Left lung (tissue), 10 donors: ENCODE measurements around the gene DNAAF5. TPM values are rescaled to one million over a fixed set of nuclear protein-coding genes. Genes with fewer than 3 reads are reported as not detected.

Experiments
- ATAC-seq: fragments of 200-7000 bp; cut with Tn5 transposase; one replicate; pipeline ENCODE4 v1.9.1; 2020; ENCODE audit warnings: moderate library complexity
- DNase-seq, 4 donors: peaks; one replicate each; pipeline ENCODE4 v3.0.0-alpha.2; 2013 to 2020
- H3K27ac ChIP-seq, 2 donors: fragments of 200-600 bp; sonication (generic) in 1 of 2; one replicate each; pipeline versions ENCODE4 v1.5.0 to v1.8.0; 2020 to 2021
- H3K27me3 ChIP-seq, 2 donors: fragments of 200-600 bp; sonication (generic) in 1 of 2; one replicate each; pipeline versions ENCODE4 v1.5.0 to v1.8.0; 2020 to 2021
- H3K36me3 ChIP-seq, 2 donors: fragments of 200-600 bp; sonication (generic) in 1 of 2; one replicate each; pipeline versions ENCODE4 v1.5.0 to v1.8.0; 2020 to 2021
- H3K4me1 ChIP-seq, 2 donors: fragments of 200-600 bp; one replicate each; pipeline ENCODE4 v1.8.0; 2021
- H3K4me3 ChIP-seq, 2 donors: fragments of 200-600 bp; sonication (generic) in 1 of 2; one replicate each; pipeline versions ENCODE4 v1.5.0 to v1.8.0; 2020 to 2021; ENCODE audit warnings: mild to moderate bottlenecking in 1 of 2
- H3K9me3 ChIP-seq, 2 donors: fragments of 200-600 bp; sonication (generic) in 1 of 2; one replicate each; pipeline versions ENCODE4 v1.5.0 to v1.8.0; 2020 to 2021
- intact Hi-C, 2 donors: fragments of 100-400 bp; cut with DNase I; formaldehyde crosslinking; loops; one replicate each; pipeline versions ENCODE4 v1.11.2 to v1.14.2; 2022
- polyA plus RNA-seq, 6 donors: library from polyadenylated mRNA; unstranded; fragments of 120-200 nt; gene quantifications; one replicate each; pipeline ENCODE4 v1.2.1, GENCODE V29; 2013; ENCODE audit not compliant: insufficient read length in 6 of 6
- total RNA-seq, 2 donors: library from RNA; stranded (reverse); fragmentation: NEBNext Ultra II Directional; extraction: Animal tissue kit (Norgen Biotek cat#: 25700); gene quantifications; one replicate each; pipeline ENCODE4 v1.2.1, GENCODE V29; 2021
- TF ChIP-seq, protein P1 (sequence below), 2 donors: fragments of 200-600 bp; sonication (generic) in 1 of 2; IDR thresholded peaks; one replicate each; pipeline versions ENCODE4 v1.5.0 to v1.8.0; 2021; ENCODE audit warnings: antibody characterized with exemption in 2 of 2
- donor health status: DM: no; HTN: yes; CAD: no.
- donor health status: DM: no; HTN: no; CAD: no.

DNAAF5 gene
- total and polyA plus RNA-seq, 8 donors = 19.9 to 30.6 (median 26.2) TPM

DNA sequence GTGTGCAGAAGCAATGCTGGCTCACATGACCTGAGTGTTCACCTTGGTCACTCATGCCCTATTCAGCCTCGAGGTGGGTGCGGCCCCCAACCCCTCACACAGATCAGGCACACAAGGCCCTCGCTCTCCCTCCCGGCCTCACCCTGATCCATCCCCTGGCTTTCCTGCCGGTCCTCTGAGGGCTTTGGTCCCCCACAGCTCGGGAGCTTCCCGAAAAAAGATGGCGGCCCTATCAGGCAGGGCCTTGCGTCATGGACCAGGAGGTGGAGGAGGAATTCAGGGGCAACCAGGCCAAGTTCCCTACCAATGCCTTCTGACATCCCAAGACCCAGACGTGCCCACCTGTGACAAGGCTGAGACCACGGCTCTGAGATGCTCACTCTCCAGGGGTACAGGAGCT is 43.7 kb upstream of the DNAAF5 start:
- H3K27me3 ChIP-seq = no peaks in the 10 kb centered on the region
- TF ChIP-seq, protein P1, sequence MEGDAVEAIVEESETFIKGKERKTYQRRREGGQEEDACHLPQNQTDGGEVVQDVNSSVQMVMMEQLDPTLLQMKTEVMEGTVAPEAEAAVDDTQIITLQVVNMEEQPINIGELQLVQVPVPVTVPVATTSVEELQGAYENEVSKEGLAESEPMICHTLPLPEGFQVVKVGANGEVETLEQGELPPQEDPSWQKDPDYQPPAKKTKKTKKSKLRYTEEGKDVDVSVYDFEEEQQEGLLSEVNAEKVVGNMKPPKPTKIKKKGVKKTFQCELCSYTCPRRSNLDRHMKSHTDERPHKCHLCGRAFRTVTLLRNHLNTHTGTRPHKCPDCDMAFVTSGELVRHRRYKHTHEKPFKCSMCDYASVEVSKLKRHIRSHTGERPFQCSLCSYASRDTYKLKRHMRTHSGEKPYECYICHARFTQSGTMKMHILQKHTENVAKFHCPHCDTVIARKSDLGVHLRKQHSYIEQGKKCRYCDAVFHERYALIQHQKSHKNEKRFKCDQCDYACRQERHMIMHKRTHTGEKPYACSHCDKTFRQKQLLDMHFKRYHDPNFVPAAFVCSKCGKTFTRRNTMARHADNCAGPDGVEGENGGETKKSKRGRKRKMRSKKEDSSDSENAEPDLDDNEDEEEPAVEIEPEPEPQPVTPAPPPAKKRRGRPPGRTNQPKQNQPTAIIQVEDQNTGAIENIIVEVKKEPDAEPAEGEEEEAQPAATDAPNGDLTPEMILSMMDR (IDR thresholded peaks at IDR 0.05) = no peak
- no peak for ATAC-seq
- H3K36me3 ChIP-seq = peaks cover 0 to 21% of the 10 kb centered on the region in 2 donors
- H3K4me3 ChIP-seq = no peak overlapping the region
- H3K9me3 ChIP-seq = peaks cover 0 to 45% of the 10 kb centered on the region in 2 donors
- peak in 1 of 4 donors; percentile 53 for DNase-seq
- intact Hi-C loops = no loop called here
- no peaks in the 10 kb centered on the region for H3K4me1 ChIP-seq
- no peak overlapping the region for H3K27ac ChIP-seq

DNA sequence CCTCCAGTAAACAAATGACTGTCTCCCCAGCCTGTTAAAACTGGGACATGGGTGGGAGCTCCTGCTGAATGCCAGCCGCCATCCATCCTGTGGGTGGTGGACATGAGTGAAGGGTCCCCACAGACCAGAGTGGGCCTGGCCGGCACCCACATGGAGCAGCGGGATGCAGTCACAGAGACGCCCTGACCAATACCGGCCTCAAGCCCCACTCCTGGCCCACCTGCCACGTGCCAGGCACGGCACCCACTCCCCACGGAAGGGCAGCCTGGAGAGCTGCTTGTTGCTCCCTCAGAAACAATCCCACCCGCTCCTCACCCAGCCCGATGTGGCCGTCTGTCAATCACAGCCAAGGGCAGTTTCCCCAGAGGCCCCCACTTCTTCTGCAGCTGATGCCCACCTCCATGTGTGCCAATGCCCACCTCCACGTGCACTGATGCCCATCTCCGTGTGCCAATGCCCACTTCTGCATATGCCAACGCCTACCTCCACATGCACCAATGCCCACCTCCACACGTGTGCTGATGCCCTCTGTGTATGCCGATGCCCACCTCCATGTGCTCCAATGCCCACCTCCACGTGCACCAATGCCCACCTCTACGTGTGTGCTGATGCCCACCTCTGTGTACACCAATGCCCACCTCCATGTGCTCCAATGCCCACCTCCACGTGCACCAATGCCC is 42.8 kb upstream of the DNAAF5 start:
- Histone ChIP-seq H3K4me1 (no peaks in the 10 kb centered on the region), H3K36me3 (peaks cover 0 to 17% of the 10 kb centered on the region in 2 donors), H3K27ac (no peak overlapping the region), H3K9me3 (peaks cover 0 to 54% of the 10 kb centered on the region in 2 donors), H3K4me3 (no peak overlapping the region), H3K27me3 (no peaks in the 10 kb centered on the region)
- ATAC-seq (no peak), DNase-seq (peak in 1 of 4 donors; percentile 47)
- TF ChIP-seq, protein P1 (IDR thresholded peaks at IDR 0.05) = no peak
- intact Hi-C loops = no loop called here

DNA sequence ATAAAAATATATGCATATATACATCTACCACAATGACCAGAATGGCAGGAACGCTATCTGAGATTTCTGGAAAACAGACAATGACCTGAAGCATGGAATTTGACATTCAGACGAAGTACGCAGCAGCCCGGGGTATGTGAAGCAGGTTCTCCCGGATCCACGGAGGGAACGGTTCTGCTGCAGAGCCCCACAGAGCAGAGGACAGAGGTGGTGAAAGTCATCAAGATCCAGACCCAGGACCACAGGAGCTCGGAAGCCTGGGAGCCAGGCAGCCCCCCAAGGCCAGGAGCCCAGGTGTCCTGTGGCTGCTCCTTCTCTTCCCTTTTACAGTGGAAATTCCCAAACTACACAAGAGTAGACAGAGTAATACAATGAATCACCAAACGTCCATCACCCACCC is 42.1 kb upstream of the DNAAF5 start:
- Histone ChIP-seq H3K9me3 (peaks cover 0 to 61% of the 10 kb centered on the region in 2 donors), H3K36me3 (peaks cover 0 to 17% of the 10 kb centered on the region in 2 donors), H3K4me1 (no peaks in the 10 kb centered on the region), H3K4me3 (no peak overlapping the region), H3K27me3 (no peaks in the 10 kb centered on the region), H3K27ac (no peak overlapping the region)
- ATAC-seq (no peak), DNase-seq (peak in 1 of 4 donors; percentile 20)
- TF ChIP-seq, protein P1 (IDR thresholded peaks at IDR 0.05) = no peak
- intact Hi-C loops = no loop called here

DNA sequence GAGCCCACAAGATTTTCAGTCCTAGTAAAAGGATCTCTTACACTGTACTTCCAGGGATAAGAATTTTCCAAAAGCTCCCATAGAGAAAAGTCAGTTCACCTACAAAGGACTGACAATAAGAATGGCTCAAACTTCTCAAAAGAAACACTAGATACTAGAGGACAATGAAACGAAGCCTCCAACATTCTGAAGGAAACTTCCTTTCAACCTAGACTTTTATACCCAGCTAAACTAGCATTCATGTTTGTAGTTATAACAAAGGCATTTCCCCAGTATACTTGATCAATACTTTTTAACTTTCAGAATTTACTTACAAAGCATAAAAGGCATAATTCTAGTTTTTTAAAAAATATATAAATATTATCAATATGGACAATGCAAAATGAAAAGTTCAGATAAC is 41.0 kb upstream of the DNAAF5 start:
- intact Hi-C loops = no loop called here
- no peak overlapping the region for H3K27ac ChIP-seq
- H3K36me3 ChIP-seq = peaks cover 0 to 7% of the 10 kb centered on the region in 2 donors
- no peak for ATAC-seq
- H3K9me3 ChIP-seq = peaks cover 0 to 71% of the 10 kb centered on the region in 2 donors
- H3K4me3 ChIP-seq = no peak overlapping the region
- TF ChIP-seq, protein P1 (IDR thresholded peaks at IDR 0.05) = no peak
- no peak for DNase-seq
- no peaks in the 10 kb centered on the region for H3K4me1 ChIP-seq
- no peaks in the 10 kb centered on the region for H3K27me3 ChIP-seq

DNA sequence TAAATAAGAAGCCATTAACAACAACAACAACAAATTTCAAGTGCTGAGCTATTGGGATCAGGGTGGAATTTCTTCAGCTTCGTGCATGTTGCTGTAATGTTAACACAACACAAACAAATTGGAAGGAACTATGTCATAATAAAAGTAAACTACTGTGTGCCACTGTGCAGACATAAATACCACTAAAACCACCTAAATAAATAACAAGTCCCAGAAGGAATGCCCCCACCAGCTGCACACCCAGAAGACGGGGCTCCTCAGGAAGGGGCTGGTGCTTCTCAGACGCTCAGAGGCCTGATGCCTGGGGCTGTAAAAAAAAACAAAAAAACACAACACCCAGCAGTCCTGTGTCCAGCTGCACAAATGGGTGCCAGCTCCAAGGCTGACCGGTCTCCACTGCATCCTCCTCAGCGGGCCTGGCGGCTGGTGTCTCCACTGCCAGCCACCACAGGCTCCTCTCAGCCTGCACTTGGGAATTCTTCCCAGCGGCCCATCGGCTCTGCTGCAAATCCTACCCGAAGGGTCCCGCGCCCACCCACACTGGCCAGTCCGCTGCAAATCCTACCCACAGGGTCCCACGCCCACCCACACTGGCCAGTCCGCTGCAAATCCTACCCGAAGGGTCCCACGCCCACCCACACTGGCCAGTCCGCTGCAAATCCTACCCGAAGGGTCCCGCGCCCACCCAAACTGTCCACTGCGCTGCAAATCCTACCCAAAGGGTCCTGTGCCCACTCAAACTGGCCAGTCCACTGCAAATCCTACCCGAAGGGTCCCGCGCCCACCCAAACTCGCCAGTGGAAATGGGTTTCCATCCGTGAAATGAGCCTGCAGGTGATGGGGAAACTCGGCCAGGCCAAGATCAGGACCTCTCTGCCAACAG is 35.8 kb upstream of the DNAAF5 start:
- ATAC-seq = no peak
- TF ChIP-seq, protein P1 (IDR thresholded peaks at IDR 0.05) = no peak
- Histone ChIP-seq H3K4me3 (no peak overlapping the region), H3K27me3 (no peaks in the 10 kb centered on the region), H3K4me1 (no peaks in the 10 kb centered on the region), H3K9me3 (peaks cover 0 to 52% of the 10 kb centered on the region in 2 donors), H3K27ac (no peak overlapping the region), H3K36me3 (peaks cover 0 to 7% of the 10 kb centered on the region in 2 donors)
- intact Hi-C loops = no loop called here
- peak in 1 of 4 donors; percentile 46 for DNase-seq
